GM21825 (cell line): ENCODE data around the gene THY1.
"Not testable (repeated sequence)": the region's sequence is repeated elsewhere in the genome, so short reads cannot be mapped to it uniquely, and the experiment has no call there.

ENCODE experiments used
- ATAC-seq: cut with Tn5 transposase; IDR thresholded peaks from one replicate; pipeline ENCODE4 v1.9.1; 2021; ENCODE audit warnings: mild to moderate bottlenecking, moderate library complexity; ENCODE audit not compliant: unreplicated experiment

The THY1 gene

DNA sequence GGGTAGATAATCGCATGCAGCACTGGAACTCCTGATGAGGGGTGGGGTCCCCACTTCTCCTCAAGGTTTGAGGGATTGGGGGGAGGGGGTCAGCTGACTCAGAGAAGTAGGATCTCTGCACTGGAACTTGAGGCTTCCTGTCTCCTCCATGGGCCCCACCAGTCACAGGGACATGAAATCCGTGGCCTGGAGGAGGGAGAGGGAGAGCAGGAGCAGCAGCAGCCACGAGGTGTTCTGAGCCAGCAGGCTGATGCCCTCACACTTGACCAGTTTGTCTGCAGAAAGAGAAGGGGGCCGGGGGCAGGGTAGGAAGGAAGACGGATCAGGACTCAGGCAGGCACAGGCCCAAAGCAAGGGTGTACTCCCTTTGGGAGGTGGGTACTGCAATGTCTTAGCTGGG, 3.7 kb downstream of the THY1 start:
- no peak for ATAC-seq

DNA sequence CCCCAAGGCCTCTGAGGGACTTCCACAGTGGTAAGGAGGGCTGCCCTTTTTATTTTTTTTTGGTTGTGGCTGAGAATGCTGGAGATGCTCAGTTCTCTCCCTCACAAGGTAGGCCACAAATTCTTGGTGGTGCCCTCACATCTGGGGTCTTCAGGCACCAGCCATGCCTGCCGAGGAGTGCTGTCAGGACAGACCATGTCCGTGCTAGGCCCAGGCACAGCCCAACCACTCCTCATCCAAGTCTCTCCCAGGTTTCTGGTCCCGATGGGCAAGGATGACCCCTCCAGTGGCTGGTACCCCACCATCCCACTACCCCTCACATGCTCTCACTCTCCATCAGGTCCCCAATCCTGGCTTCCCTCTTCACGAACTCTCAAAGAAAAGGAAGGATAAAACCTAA, 4.2 kb downstream of the THY1 start:
- no peak for ATAC-seq

DNA sequence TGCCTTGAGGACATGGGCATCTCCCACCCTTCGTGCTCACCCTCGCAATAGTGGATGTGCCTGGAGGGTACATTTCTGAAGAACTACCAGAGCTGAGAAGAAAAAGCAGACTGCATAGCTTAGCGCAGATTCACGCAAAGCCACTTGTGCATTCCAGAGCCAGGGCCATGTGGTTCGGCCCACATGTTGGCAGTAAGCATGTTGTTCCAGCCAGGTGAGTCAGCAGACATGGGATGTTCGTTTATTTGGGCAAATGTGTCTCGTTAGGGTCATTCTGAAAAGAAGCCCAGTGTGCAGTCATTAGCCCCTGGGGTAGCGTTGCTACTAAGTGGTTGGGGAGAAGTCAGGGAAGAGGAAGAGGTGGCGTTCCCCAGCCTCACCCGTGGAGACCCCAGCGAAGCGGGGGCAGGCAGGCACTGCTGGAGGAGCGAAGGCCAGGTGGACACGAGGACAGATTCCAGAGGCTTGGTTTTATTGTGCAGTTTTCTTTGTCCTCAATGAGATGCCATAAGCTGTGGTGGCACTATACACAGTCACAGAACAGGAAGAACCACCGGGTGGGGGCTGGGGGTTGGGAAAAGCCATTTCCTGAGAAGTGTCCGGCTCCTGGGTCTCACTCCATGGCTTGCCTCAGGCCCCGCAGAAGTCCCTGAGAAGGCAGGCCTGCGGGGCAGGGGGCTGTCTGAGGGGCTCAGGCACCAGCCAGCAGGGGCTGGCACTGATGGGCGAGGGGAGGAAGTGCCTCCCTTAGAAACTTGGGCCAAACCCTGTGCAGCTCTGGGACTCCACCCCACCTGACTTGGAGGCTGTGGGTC, 5.0 kb downstream of the THY1 start:
- ATAC-seq = no peak

- ATAC-seq = no peak
These were observed 6.1 kb downstream of the THY1 start for GRCh38 chr11:119416606-119417580.

- no peak for ATAC-seq
These were observed 7.0 kb downstream of the THY1 start for GRCh38 chr11:119415966-119416365.

DNA sequence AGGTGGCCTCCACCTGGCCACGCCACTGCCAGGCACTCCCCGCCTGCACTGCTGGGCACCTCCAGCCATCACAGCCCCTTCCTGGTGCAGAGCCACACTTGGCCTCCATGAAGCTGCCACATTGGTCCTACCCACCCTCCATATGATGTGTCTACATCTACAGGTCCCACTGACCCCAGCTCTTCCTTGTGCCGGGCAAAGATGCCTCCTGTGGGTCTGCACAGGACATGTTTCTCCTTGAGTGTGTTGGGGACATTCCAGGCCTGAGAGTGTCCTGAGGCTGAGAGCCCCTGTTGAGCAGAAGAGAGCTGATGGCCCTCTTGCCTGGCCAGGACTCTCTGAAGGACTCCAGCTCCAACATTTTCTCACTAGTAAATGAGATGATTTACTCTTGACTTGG, 7.5 kb downstream of the THY1 start:
- no peak for ATAC-seq

GRCh38 chr11:119414734-119415133, 8.2 kb downstream of the THY1 start:
- ATAC-seq = no peak

DNA sequence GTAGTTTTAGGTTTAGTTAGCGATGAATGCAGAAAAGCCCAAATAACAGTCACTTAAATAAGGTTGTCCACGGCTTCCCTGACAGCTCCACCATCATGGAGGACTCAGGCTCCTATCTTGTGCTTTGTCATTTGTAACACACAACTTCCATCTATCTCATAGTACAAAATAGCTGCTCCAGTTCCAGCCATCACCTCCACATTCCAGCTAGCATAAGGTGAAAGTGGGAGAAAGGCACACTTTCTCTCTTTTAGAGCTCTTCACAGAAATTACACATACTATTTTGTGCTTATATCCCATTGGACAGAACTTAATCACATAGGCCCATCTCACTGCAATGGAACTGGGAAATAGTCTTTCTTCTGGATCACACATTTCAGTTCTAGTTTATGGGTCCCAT, 8.7 kb downstream of the THY1 start:
- no peak for ATAC-seq

- no peak for ATAC-seq
These were observed 10.9 kb downstream of the THY1 start for GRCh38 chr11:119412072-119412471.

DNA sequence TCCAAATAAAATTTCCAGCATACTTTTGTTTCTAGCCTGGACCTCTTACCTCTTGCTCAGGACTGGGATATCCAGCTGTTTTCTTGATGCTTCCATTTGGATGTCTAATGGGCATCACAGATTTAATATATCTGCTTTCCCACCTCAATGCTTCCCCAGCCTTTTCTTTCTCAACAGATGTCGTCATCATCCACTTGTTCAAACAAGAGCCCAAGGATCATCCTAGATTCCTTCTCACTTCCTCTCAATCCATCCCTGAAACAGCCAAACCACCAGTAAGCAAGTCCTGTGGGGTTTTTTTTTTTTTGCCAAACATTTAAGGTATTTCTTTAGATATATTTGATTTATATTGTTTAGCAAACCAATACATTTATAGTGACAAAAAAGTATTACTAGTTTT, 12.5 kb downstream of the THY1 start:
- ATAC-seq = no peak

- no peak for ATAC-seq
These were observed 13.2 kb downstream of the THY1 start for GRCh38 chr11:119409731-119410130.

GRCh38 chr11:119406005-119406404, 17.0 kb downstream of the THY1 start:
- no peak for ATAC-seq

DNA sequence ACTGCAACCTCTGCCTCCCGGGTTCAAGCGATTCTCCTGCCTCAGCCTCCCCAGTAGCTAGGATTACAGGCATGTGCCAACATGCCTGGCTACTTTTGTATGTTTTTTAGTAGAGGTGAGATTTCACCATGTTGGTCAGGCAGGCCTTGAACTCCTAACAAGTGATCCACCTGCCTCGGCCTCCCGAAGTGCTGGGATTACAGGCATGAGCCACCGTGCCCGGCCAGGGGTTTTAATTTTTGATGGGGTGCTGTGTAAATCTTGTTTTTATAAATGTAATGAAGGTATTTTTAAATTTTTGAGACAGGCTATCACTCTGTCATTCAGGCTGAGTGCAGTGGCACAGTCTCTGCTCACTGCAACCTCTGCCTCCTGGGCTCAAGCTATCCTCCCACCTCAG, 17.5 kb downstream of the THY1 start:
- not testable (repeated sequence) for ATAC-seq

DNA sequence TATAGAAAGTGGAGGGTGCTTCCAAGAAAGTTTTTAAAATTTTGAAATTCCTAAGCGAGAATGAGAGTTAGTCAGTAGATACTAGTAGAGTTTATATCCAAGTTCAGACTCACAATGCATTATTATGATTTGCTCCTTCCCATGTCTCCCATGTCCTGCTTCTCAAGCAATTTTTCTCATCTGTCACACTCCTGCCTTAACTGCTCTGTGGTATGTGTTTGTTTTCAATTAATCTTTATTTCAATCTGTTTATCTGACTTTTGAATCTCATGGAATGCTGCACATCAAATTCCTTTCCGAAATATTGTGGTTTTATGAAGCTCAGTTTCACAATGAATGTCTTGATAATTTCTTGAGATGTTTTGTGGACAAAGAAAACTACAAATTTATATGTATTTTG, 18.1 kb downstream of the THY1 start:
- no peak for ATAC-seq

DNA sequence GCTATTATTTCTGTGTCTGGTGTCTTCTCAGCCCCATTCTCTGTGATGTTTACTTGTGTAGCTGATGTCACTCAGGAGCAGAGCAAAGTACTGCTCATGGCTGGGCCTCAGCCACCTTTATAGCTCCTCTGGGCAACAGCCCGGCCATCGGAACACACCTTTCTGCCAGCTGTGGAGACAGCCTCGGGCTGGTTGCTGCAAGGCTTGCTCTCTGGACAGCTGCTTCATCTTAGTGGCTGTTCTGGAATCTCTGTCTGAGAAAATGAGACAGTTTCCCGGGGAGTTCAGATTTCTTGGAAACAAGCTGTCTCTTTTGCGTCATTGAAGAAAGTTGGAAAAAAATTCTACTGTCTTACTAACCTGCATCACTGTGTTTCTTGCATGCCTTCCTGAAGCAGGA, 20.0 kb downstream of the THY1 start:
- no peak for ATAC-seq

GRCh38 chr11:119402470-119402869, 20.5 kb downstream of the THY1 start:
- ATAC-seq = no peak

GRCh38 chr11:119400860-119401259, 22.1 kb downstream of the THY1 start:
- ATAC-seq = no peak

- no peak for ATAC-seq
These were observed 25.2 kb downstream of the THY1 start for GRCh38 chr11:119397740-119398139.

GRCh38 chr11:119396835-119397234, 26.1 kb downstream of the THY1 start:
- no peak for ATAC-seq

DNA sequence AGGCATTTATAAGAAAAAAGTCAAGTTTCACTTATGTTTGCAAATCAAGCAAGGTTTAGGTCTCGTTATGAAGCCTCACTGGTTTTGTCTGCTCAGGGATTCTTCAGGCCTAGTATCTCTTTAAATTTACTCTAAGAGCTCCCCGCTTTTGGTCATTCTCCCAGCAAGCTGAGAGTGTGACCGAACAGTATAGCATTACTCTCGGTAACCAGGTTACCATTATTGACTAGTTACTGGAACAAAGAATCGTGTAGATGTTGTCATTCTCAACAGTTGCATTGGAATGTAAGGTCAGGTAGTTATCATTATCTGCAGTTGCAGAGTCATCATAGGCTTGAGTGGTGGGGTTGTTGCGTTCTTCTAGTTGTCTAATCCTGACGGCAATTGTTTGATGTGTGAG, 31.7 kb downstream of the THY1 start:
- ATAC-seq = no peak

- no peak for ATAC-seq
These were observed 33.2 kb downstream of the THY1 start for GRCh38 chr11:119389611-119390254.
